Thyroid gland (tissue), 4 donors: Measurements from ENCODE around the gene ATRN.

Experiments used
- CTCF ChIP-seq, 6 experiments: fragments of 200-600 bp in 3 of 6; fragments of 450-650 bp in 3 of 6; sonication (generic) in 3 of 6; IDR thresholded peaks; one replicate each; pipeline ENCODE4 v1.5.1; 2016 to 2019; ENCODE audit warnings: antibody characterized with exemption in 6 of 6, mild to moderate bottlenecking in 2 of 6, inconsistent platforms in 1 of 6, moderate library complexity in 1 of 6
- POLR2A ChIP-seq, 2 donors: fragments of 450-650 bp; IDR thresholded peaks; one replicate each; pipeline ENCODE4 v1.6.1; 2017; ENCODE audit warnings: antibody characterized with exemption in 2 of 2, mild to moderate bottlenecking in 2 of 2, moderate library complexity in 1 of 2

GRCh38 chr20:3586093-3586492 is 115.3 kb downstream of the ATRN start:
- TF ChIP-seq CTCF (IDR thresholded peaks at IDR 0.05) (no peak), POLR2A (IDR thresholded peaks at IDR 0.05) (no peak)
